SK-N-SH treated with all-trans-retinoic acid at 6 μM for 48 hours (cell line): Measurements from ENCODE around the gene OR6T1.

Experiments used
- ARNTL ChIP-seq: fragments of 450-650 bp; formaldehyde crosslinking; IDR thresholded peaks from 2 replicates; pipeline ENCODE4 v1.5.0; 2020; ENCODE audit warnings: low read depth, mild to moderate bottlenecking, moderate library complexity, borderline replicate concordance
- CSRNP3 ChIP-seq: fragments of 250-450 bp; sonication (Bioruptor Pico); IDR thresholded peaks from 2 replicates; pipeline ENCODE4 v1.5.1; 2021; ENCODE audit warnings: mild to moderate bottlenecking, moderate library complexity
- ESRRG ChIP-seq: fragments of 250-450 bp; sonication (Bioruptor Pico); IDR thresholded peaks from 2 replicates; pipeline ENCODE4 v1.6.1; 2021; ENCODE audit warnings: mild to moderate bottlenecking
- GLIS3 ChIP-seq: fragments of 250-450 bp; sonication (Bioruptor Pico); IDR thresholded peaks from 2 replicates; pipeline ENCODE4 v1.5.0; 2020; ENCODE audit warnings: mild to moderate bottlenecking, moderate library complexity
- ISL1 ChIP-seq: fragments of 250-450 bp; sonication (Bioruptor Pico); IDR thresholded peaks from 2 replicates; pipeline ENCODE4 v2.1.2; 2022; ENCODE audit warnings: mild to moderate bottlenecking, moderate library complexity
- OSR1 ChIP-seq: fragments of 250-450 bp; sonication (Bioruptor Pico); IDR thresholded peaks from 2 replicates; pipeline ENCODE4 v1.8.0; 2022; ENCODE audit warnings: moderate library complexity, mild to moderate bottlenecking, inconsistent platforms
- POU6F1 ChIP-seq: fragments of 250-450 bp; sonication (Bioruptor Pico); IDR thresholded peaks from 2 replicates; pipeline ENCODE4 v1.8.0; 2021; ENCODE audit warnings: low read depth, mild to moderate bottlenecking, moderate library complexity, borderline replicate concordance
- RARB ChIP-seq: fragments of 250-450 bp; sonication (Bioruptor Pico); IDR thresholded peaks from 2 replicates; pipeline ENCODE4 v1.8.0; 2021; ENCODE audit warnings: mild to moderate bottlenecking, moderate library complexity
- TCF4 ChIP-seq: fragments of 250-450 bp; sonication (Bioruptor Pico); IDR thresholded peaks from 2 replicates; pipeline ENCODE4 v1.8.0; 2021; ENCODE audit warnings: mild to moderate bottlenecking, moderate library complexity, borderline replicate concordance
- TSHZ2 ChIP-seq: fragments of 250-450 bp; sonication (Bioruptor Pico); IDR thresholded peaks from 2 replicates; pipeline ENCODE4 v1.5.0; 2020; ENCODE audit warnings: mild to moderate bottlenecking, moderate library complexity
- ZFP3 ChIP-seq: fragments of 250-450 bp; sonication (Bioruptor Pico); IDR thresholded peaks from 2 replicates; pipeline ENCODE4 v1.5.0; 2020; ENCODE audit warnings: mild to moderate bottlenecking, moderate library complexity
- ZNF70 ChIP-seq: fragments of 450-650 bp; formaldehyde crosslinking; IDR thresholded peaks from 2 replicates; pipeline ENCODE4 v1.5.0; 2020; ENCODE audit warnings: mild to moderate bottlenecking, moderate library complexity
- ZNF8 ChIP-seq: fragments of 450-650 bp; formaldehyde crosslinking; IDR thresholded peaks from 2 replicates; pipeline ENCODE4 v1.5.0; 2020; ENCODE audit warnings: mild to moderate bottlenecking, moderate library complexity

- TF ChIP-seq RARB (CRISPR knock-in tag) (no peak), GLIS3 (no peak), ISL1 (no peak), ARNTL (CRISPR knock-in tag) (no peak), ZFP3 (CRISPR knock-in tag) (no peak), ZNF70 (CRISPR knock-in tag) (no peak), ESRRG (CRISPR knock-in tag) (no peak), POU6F1 (no peak), OSR1 (CRISPR knock-in tag) (no peak), CSRNP3 (no peak), ZNF8 (CRISPR knock-in tag) (no peak), TCF4 (CRISPR knock-in tag) (no peak), TSHZ2 (CRISPR knock-in tag) (no peak)
Measured at GRCh38 chr11:123939317-123939716, 4.3 kb downstream of the OR6T1 start, which contains the start of gene OR4D5.
